ENCODE data around the gene LIMS1. TPM values are rescaled to one million over a fixed set of nuclear protein-coding genes. Genes with fewer than 3 reads are reported as not detected.

Gene LIMS1
- polyA plus RNA-seq, 3 donors, result 15.8 to 64.4 (median 40.0) TPM

Other genes starting within 250 kb of the LIMS1 start
- gene SULT1C2, start 245.6 kb upstream of the LIMS1 start, polyA plus RNA-seq, result 1 to 10 TPM in 2 of 3 donors, under 1 TPM in 1; 0.22 to 3.0 (median 1.1) TPM
- gene SULT1C4, start 156.5 kb upstream of the LIMS1 start, polyA plus RNA-seq, result 1 to 10 TPM; 2.2 to 5.2 (median 3.3) TPM
- gene GCC2, start 85.3 kb upstream of the LIMS1 start, polyA plus RNA-seq, result 10 to 100 TPM in 1 of 3 donors, 1 to 10 TPM in 2; 7.0 to 14.1 (median 7.8) TPM
- gene RANBP2, start 185.0 kb downstream of the LIMS1 start, polyA plus RNA-seq, result 10 to 100 TPM; 10.6 to 18.2 (median 13.6) TPM

Measured in adipose tissue (tissue), 3 donors.